Transverse colon (tissue), 4 donors: Measurements from ENCODE around the gene SIDT2.

Experiments used
- EP300 ChIP-seq: sonication (generic); formaldehyde crosslinking; IDR thresholded peaks from one replicate; pipeline ENCODE4 v1.6.1; 2017; ENCODE audit warnings: antibody characterized with exemption, low read depth
- POLR2A ChIP-seq: fragments of 450-650 bp; IDR thresholded peaks from one replicate; pipeline ENCODE4 v1.6.1; 2016; ENCODE audit warnings: antibody characterized with exemption, mild to moderate bottlenecking, moderate library complexity
- POLR2AphosphoS5 ChIP-seq, 3 donors: sonication (generic); formaldehyde crosslinking; IDR thresholded peaks; one replicate each; pipeline ENCODE4 v1.6.1; 2016; ENCODE audit warnings: antibody characterized with exemption in 3 of 3
- TF ChIP-seq, protein P1 (sequence below), 5 experiments: fragments of 200-600 bp in 3 of 5; fragments of 450-650 bp in 2 of 5; sonication (generic) in 3 of 5; IDR thresholded peaks; 1 replicate in 2 of 5; 2 replicates in 3 of 5; pipeline ENCODE4 v1.5.1; 2016 to 2017; ENCODE audit warnings: antibody characterized with exemption in 5 of 5, inconsistent platforms in 3 of 5, mild to moderate bottlenecking in 2 of 5, moderate library complexity in 1 of 5

DNA sequence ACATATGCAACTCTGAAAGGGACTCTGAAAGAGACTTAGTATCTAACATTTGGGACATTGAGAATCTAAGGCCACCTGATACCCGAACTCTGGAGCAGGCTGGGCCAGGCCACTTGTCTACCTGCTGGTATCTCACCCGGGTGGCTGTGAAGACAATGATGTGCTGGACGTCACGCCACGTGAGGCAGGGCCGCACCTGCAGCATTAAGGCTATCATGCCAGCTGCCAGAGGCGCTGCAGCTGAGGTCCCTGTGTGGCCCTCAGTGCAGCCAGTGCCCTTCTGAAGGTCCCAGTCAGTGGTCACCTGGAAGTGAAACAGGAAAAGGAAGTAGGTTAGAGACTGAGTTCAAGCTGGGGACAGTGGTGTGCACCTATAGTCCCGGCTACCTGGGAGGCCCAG is 40.9 kb downstream of the SIDT2 start:
- TF ChIP-seq, protein P1, sequence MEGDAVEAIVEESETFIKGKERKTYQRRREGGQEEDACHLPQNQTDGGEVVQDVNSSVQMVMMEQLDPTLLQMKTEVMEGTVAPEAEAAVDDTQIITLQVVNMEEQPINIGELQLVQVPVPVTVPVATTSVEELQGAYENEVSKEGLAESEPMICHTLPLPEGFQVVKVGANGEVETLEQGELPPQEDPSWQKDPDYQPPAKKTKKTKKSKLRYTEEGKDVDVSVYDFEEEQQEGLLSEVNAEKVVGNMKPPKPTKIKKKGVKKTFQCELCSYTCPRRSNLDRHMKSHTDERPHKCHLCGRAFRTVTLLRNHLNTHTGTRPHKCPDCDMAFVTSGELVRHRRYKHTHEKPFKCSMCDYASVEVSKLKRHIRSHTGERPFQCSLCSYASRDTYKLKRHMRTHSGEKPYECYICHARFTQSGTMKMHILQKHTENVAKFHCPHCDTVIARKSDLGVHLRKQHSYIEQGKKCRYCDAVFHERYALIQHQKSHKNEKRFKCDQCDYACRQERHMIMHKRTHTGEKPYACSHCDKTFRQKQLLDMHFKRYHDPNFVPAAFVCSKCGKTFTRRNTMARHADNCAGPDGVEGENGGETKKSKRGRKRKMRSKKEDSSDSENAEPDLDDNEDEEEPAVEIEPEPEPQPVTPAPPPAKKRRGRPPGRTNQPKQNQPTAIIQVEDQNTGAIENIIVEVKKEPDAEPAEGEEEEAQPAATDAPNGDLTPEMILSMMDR (IDR thresholded peaks at IDR 0.05), result no peak
- TF ChIP-seq POLR2A, result no peak
- TF ChIP-seq EP300, result no peak
- no peak for TF ChIP-seq POLR2AphosphoS5 (IDR thresholded peaks at IDR 0.05)
